HG02798 (cell line): ENCODE measurements around the gene KLHL2.
"Not testable (repeated sequence)": the region's sequence is repeated elsewhere in the genome, so short reads cannot be mapped to it uniquely, and the experiment has no call there.

Source experiments
- ATAC-seq: cut with Tn5 transposase; IDR thresholded peaks from one replicate; pipeline ENCODE4 v1.9.1; 2021; ENCODE audit warnings: mild to moderate bottlenecking; ENCODE audit not compliant: unreplicated experiment, poor library complexity

KLHL2 gene, protein sequence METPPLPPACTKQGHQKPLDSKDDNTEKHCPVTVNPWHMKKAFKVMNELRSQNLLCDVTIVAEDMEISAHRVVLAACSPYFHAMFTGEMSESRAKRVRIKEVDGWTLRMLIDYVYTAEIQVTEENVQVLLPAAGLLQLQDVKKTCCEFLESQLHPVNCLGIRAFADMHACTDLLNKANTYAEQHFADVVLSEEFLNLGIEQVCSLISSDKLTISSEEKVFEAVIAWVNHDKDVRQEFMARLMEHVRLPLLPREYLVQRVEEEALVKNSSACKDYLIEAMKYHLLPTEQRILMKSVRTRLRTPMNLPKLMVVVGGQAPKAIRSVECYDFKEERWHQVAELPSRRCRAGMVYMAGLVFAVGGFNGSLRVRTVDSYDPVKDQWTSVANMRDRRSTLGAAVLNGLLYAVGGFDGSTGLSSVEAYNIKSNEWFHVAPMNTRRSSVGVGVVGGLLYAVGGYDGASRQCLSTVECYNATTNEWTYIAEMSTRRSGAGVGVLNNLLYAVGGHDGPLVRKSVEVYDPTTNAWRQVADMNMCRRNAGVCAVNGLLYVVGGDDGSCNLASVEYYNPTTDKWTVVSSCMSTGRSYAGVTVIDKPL

GRCh38 chr4:165207431-165208220 is at the start of gene KLHL2:
KLHL2 (plus strand) TSS chr4:165207561; CDS start chr4:165207877, 316 bp downstream.
- ATAC-seq, result peak; percentile 92

- ATAC-seq, result no peak
Observed at GRCh38 chr4:165158762-165159161, 48.6 kb upstream of the KLHL2 start.

- ATAC-seq, result no peak
Observed at GRCh38 chr4:165164257-165164656, 43.1 kb upstream of the KLHL2 start.

GRCh38 chr4:165166872-165167271 is 40.5 kb upstream of the KLHL2 start:
- ATAC-seq, result not testable (repeated sequence)

GRCh38 chr4:165167650-165168049 is 39.7 kb upstream of the KLHL2 start:
- ATAC-seq, result no peak

DNA sequence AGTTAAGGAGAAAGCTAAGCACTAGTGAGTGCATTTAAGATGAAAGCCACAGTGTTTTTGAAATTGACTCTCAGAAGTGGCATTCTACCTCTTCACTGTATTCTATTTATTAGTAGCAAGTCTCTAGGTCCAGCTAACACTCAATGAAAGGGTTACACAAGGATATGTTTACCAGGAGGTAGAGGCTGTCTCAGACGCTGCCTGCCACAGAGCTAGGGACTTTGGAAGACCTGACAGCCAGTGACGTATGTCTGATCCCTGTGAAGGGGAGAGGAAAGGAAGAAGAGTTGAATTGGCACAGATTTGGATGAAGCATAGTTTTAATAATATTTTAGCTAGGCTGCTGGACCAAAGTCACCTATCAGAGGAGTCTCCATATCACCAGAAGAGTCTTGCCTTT is 36.5 kb upstream of the KLHL2 start:
- no peak for ATAC-seq

DNA sequence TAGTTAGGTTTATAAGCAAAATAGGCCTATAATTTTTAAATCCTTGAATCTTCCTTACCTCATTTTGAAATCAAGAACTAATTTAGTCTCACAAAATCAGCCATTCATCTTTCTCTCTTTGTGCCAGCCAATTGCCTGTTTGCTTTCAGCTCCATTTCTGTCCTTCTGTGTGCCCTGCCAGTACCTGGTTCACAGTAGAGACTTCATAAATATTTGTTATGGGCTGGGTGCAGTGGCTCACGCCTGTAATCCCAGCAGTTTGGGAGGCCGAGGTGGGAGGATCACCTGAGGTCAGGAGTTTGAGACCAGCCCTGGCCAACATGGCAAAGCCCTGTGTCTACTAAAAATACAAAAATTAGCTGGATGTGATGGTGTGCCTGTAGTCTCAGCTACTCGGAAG is 31.9 kb upstream of the KLHL2 start:
- ATAC-seq, result not testable (repeated sequence)

- no peak for ATAC-seq
Observed at GRCh38 chr4:165175879-165176278, 31.5 kb upstream of the KLHL2 start.

DNA sequence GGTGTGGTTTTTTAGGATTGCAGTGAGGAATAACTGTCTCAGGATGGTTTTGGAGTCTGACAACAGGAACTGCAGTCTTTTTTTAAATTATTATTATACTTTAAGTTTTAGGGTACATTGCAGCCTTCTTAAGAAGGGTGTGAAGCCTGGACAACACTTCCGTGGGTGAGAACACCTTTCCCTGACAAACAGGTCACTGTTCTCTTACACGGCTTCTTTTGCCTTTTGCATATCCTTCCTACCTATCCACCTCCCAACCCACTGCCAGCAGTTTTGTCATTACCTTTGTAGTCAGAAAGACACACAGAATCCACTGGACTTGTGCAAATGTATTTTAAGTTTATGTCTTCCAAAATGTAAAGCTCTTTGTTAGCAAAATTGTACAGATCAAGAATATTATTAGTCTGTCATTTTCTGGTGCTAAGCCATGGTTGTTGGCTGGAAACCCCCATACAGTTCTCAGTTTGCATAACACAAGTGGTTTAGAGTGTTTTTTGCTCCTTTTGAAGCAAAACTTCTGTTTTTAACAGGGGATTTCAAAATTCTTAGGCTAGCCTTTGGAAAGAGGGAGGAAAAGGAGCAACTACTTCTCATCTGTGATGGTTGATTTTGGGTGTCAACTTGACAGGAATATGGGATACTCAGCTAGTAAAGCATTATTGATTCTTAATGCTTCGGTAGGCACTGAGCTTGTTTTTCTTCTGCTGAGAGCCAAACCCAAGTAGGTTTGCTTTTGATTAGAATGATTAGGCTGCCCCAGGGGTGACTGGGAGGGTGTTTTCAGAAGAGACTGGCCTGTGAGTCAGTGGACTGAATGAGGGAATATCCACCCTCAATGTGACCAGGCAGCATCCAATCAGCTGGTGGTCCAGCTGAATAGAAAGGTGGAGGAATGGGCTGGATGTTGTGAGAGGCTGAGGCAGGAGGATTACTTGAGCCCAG is 29.4 kb upstream of the KLHL2 start:
- ATAC-seq, result peak; percentile 79

DNA sequence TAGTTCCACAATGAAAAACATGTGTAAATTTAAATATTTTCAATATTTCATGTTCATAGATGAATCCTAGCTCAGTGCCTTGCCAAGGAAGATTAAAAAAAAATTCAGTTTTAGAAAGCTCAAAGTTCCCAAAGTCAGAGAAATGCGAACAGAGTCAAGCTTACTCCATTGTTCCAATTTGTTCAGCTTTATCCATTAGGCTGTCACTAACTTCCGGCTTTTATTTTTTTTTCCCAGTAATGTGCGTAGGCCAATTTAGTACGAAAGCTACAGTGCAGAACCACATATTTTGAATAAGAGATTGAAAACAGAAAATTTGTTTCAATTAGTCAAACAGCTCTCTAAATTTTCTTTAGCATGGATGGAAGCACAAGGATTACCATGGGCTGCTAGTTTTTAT is 23.1 kb upstream of the KLHL2 start:
- ATAC-seq, result no peak

- ATAC-seq, result not testable (repeated sequence)
Observed at GRCh38 chr4:165184998-165185397, 22.4 kb upstream of the KLHL2 start.

GRCh38 chr4:165185448-165185847 is 21.9 kb upstream of the KLHL2 start:
- ATAC-seq, result no peak

GRCh38 chr4:165190591-165191347 is 16.6 kb upstream of the KLHL2 start:
- ATAC-seq, result no peak

GRCh38 chr4:165191348-165191656 is 16.1 kb upstream of the KLHL2 start:
- no peak for ATAC-seq

- no peak for ATAC-seq
Observed at GRCh38 chr4:165191814-165192499, 15.4 kb upstream of the KLHL2 start.

DNA sequence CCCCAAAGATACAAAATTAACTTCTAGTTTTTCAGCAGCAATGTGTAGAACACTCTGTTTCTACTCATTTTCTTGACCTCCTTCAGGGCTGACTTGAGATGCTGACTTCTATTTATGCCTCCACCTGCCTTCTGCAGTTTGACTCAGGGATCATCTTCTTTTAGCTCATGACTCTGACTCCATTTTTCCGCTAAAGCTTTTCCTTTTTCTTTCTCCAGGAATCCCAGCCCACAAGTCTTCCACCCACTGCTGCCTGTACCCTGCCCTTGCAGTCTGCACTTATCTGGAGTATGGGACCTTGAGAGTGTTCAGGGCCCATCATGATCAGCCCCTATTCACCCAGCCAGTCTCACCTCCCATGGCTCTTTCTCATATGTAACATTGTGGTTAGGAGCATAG is 14.9 kb upstream of the KLHL2 start:
- ATAC-seq, result no peak

- no peak for ATAC-seq
Observed at GRCh38 chr4:165192956-165193355, 14.4 kb upstream of the KLHL2 start.

DNA sequence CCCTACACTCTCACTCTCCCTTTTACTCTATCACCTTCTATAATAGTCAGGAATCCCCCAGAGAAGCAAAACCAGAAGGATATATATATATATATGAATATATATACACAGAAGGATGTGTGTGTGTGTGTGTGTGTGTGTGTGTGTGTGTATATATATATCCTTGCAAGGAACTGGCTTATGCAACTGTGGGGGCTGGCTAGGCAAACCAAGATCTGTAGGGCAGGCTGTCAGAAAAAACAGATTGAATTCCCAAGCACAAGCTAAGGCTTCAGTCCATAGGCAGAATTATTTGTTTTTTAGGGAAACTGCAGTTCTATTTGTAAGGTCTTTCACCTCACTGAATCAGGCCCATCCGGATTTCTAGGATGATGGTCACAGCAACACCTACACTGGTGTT is 13.0 kb upstream of the KLHL2 start:
- ATAC-seq, result no peak

DNA sequence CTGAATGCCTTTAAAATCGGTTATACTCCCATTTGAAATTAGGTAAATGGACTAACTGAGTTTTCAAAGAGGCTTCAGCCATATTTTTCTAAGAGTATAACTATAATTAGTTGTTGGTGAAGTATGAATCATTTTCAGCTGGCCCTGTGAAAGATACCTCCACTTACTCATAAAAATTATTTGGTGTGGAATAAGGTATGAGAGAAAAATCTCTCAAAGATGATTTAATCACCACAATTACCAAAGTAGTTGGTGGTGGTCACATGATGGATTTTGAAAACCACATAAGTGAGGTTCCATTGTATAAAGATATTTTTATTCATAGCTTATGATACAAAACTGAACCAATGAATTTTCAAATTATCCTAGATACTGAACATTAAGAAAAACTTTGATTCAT is 9.0 kb upstream of the KLHL2 start:
- no peak for ATAC-seq
